Type B pancreatic cell (in vitro differentiated cells): Measurements from ENCODE around the gene ZNF772. TPM values are rescaled to one million over a fixed set of nuclear protein-coding genes. Genes with fewer than 3 reads are reported as not detected.

Source experiments
- DNase-seq: peaks from one replicate; pipeline ENCODE4 v3.0.0; 2021; ENCODE audit warnings: mixed read lengths; ENCODE audit not compliant: unreplicated experiment; ENCODE audit errors: extremely low spot score
- H3K27ac Mint-ChIP-seq: 2 replicates; pipeline ENCODE4 v1.8.0; 2021; ENCODE audit warnings: mild to moderate bottlenecking, mixed read lengths
- H3K27me3 Mint-ChIP-seq: 2 replicates; pipeline ENCODE4 v1.8.0; 2021; ENCODE audit warnings: mixed read lengths
- H3K36me3 Mint-ChIP-seq: 2 replicates; pipeline ENCODE4 v1.8.0; 2021; ENCODE audit warnings: mixed read lengths
- H3K4me1 Mint-ChIP-seq: one replicate; pipeline ENCODE4 v1.8.0; 2021; ENCODE audit warnings: mixed read lengths; ENCODE audit not compliant: unreplicated experiment
- H3K4me3 Mint-ChIP-seq: 2 replicates; pipeline ENCODE4 v1.8.0; 2021; ENCODE audit warnings: mild to moderate bottlenecking, mixed read lengths
- H3K9me3 Mint-ChIP-seq: 2 replicates; pipeline ENCODE4 v1.8.0; 2021; ENCODE audit warnings: mixed read lengths
- total RNA-seq: library from RNA; stranded (reverse); gene quantifications from 2 replicates; pipeline ENCODE4 v1.2.1, GENCODE V29; 2021; ENCODE audit warnings: low replicate concordance
- TF ChIP-seq, protein P1 (sequence below): fragments of 200-600 bp; sonication (generic); conservative IDR thresholded peaks from 2 replicates; pipeline ENCODE4 v1.5.0; 2021; ENCODE audit warnings: antibody characterized with exemption, mild to moderate bottlenecking

ZNF772 gene
- total RNA-seq, 1 donor from 2014 or later = 16.6 TPM

DNA sequence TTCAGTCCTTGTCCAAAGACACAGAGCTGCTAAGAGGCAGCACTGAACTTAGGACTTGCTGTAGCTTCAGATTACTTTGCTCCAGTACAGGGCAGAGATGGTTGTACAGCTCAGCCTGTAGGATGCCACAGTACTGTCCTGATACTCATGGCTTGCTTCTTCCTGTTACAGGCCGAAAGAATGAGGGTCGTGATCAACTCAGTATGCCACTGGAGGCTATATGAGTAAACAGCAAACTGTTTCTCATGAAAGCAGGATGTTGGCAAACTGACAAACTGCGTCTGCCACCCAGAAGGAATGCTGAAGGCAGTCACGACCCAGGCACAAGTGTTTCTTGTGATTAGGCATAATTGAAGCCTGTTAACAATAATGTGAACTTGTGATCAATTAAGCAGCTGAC, 39.4 kb downstream of the ZNF772 start:
- no peak overlapping the region for H3K27ac Mint-ChIP-seq
- H3K4me3 Mint-ChIP-seq = peak overlapping the region; percentile 21
- no peak for DNase-seq
- TF ChIP-seq, protein P1, sequence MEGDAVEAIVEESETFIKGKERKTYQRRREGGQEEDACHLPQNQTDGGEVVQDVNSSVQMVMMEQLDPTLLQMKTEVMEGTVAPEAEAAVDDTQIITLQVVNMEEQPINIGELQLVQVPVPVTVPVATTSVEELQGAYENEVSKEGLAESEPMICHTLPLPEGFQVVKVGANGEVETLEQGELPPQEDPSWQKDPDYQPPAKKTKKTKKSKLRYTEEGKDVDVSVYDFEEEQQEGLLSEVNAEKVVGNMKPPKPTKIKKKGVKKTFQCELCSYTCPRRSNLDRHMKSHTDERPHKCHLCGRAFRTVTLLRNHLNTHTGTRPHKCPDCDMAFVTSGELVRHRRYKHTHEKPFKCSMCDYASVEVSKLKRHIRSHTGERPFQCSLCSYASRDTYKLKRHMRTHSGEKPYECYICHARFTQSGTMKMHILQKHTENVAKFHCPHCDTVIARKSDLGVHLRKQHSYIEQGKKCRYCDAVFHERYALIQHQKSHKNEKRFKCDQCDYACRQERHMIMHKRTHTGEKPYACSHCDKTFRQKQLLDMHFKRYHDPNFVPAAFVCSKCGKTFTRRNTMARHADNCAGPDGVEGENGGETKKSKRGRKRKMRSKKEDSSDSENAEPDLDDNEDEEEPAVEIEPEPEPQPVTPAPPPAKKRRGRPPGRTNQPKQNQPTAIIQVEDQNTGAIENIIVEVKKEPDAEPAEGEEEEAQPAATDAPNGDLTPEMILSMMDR = no peak
- peaks cover 70% of the 10 kb centered on the region for H3K36me3 Mint-ChIP-seq
- H3K27me3 Mint-ChIP-seq = no peaks in the 10 kb centered on the region
- peaks cover 21% of the 10 kb centered on the region for H3K4me1 Mint-ChIP-seq
- H3K9me3 Mint-ChIP-seq = peaks cover 33% of the 10 kb centered on the region

DNA sequence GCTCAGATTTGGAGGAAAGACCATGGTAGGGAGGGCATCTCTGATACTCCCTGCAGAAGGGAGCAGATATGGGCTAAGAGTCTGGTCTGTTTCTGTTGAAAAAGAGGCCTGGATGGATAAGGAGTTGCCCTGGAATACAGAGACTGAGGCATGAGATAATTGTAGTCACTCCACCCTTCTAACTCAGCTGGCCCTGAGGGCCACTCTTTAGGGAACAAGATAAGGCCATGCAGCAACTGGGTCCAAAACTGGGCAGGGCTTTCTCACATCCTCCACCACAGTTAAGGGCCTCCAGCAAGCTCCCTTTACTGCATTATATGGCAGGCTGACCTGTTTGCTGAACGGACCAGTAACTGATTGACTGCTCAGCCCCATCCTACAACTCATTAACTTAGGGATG, 40.9 kb downstream of the ZNF772 start:
- no peak for DNase-seq
- H3K27ac Mint-ChIP-seq = peak overlapping the region; percentile 96
- TF ChIP-seq, protein P1 = no peak
- peaks cover 55% of the 10 kb centered on the region for H3K36me3 Mint-ChIP-seq
- H3K4me1 Mint-ChIP-seq = peaks cover 21% of the 10 kb centered on the region
- no peaks in the 10 kb centered on the region for H3K27me3 Mint-ChIP-seq
- H3K9me3 Mint-ChIP-seq = peaks cover 29% of the 10 kb centered on the region
- H3K4me3 Mint-ChIP-seq = peak overlapping the region; percentile 99

DNA sequence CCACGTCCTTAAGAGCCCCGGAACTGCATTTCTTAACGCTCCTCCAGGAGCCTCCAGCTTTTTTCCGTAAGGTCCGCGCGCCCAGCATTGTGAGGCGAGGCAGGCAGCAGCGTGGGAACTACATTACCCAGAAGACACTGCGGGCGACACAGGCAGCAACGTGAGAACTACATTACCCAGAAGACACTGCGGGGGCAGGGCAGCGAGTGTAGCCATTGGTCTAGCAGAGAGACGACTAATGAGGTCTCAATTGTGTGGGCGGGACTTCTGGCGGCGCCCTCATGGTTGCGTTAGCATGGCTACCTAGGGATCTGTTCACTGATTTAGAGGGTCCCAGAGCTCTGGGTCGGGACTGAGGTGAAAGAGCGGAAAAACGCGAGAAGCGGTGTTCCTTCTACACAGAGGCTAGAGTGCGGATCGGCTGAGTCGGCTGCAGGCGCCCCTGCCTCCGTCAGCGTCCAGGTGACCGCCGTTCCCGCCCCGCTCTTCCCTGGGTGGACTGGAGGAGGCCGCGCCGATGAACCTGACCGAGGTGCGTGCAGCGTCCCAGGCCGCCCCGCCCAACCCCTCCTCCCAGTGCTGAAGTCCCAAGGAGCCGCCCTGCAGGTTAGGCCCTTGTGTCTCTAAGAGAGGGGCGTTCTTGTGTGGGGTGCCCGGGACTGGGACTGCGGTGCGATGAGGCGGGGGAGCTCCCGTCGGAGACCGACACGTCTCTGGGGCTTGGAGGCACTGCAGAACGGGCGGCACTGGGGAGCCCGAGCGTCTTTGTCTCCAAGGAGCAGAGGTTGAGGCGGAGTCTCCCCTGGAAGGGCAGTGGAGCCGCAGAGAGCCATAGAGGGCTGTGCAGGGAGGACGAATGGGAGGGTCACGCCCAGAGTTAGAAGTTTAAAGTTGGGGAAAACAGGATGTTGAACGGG, 42.0 kb downstream of the ZNF772 start, which contains the start of gene ZNF749:
TSS of gene ZNF749 (plus strand) at position 264 of the 917 bp plus-strand sequence. CDS start at position 518, 254 bp downstream.
- peaks cover 46% of the 10 kb centered on the region for H3K36me3 Mint-ChIP-seq
- TF ChIP-seq, protein P1 = no peak
- peaks cover 26% of the 10 kb centered on the region for H3K9me3 Mint-ChIP-seq
- peak; percentile 94 for DNase-seq
- peak within 1 kb of the TSS; percentile 99 for H3K4me3 Mint-ChIP-seq
- no peaks in the 10 kb centered on the region for H3K27me3 Mint-ChIP-seq
- H3K4me1 Mint-ChIP-seq = peaks cover 21% of the 10 kb centered on the region
- H3K27ac Mint-ChIP-seq = peak within 1 kb of the TSS; percentile 96

- H3K4me3 Mint-ChIP-seq = peak overlapping the region; percentile 99
- TF ChIP-seq, protein P1 = no peak
- H3K27me3 Mint-ChIP-seq = no peaks in the 10 kb centered on the region
- H3K4me1 Mint-ChIP-seq = peaks cover 21% of the 10 kb centered on the region
- peaks cover 38% of the 10 kb centered on the region for H3K36me3 Mint-ChIP-seq
- peaks cover 18% of the 10 kb centered on the region for H3K9me3 Mint-ChIP-seq
- no peak for DNase-seq
- peak overlapping the region; percentile 96 for H3K27ac Mint-ChIP-seq
Observed at GRCh38 chr19:57434386-57435061, 42.8 kb downstream of the ZNF772 start.

- H3K36me3 Mint-ChIP-seq = peaks cover 53% of the 10 kb centered on the region
- no peak overlapping the region for H3K27ac Mint-ChIP-seq
- H3K4me1 Mint-ChIP-seq = no peaks in the 10 kb centered on the region
- no peak overlapping the region for H3K4me3 Mint-ChIP-seq
- H3K27me3 Mint-ChIP-seq = no peaks in the 10 kb centered on the region
- TF ChIP-seq, protein P1 = no peak
- peaks cover 11% of the 10 kb centered on the region for H3K9me3 Mint-ChIP-seq
- DNase-seq = no peak
Observed at GRCh38 chr19:57421037-57421436, 56.3 kb downstream of the ZNF772 start.
